CD14-positive monocyte (primary cell): Measurements from ENCODE around the gene CSTPP1. TPM values are rescaled to one million over a fixed set of nuclear protein-coding genes. Genes with fewer than 3 reads are reported as not detected.
"Not testable (repeated sequence)": the region's sequence is repeated elsewhere in the genome, so short reads cannot be mapped to it uniquely, and the experiment has no call there.

Experiments
- DNase-seq, 3 donors: peaks; one replicate each; pipeline ENCODE4 v3.0.0-alpha.2; 2011 to 2022
- H2AFZ ChIP-seq: 2 replicates; pipeline ENCODE4 v1.6.0; 2012; ENCODE audit warnings: mild to moderate bottlenecking, low read depth, low read length, inconsistent platforms; ENCODE audit not compliant: insufficient read depth, poor library complexity, severe bottlenecking
- H3K27ac ChIP-seq, 2 donors: 1 replicate in 1 of 2; 2 replicates in 1 of 2; pipeline ENCODE4 v1.5.1; 2012 to 2013; ENCODE audit warnings: low read length in 2 of 2, control low read depth in 1 of 2, inconsistent platforms in 1 of 2, low read depth in 1 of 2, mild to moderate bottlenecking in 1 of 2
- H3K27me3 ChIP-seq, 2 donors: one replicate each; pipeline versions ENCODE4 v1.6.0 to v1.6.1; 2011 to 2013; ENCODE audit warnings: low read length in 2 of 2; ENCODE audit not compliant: control insufficient read depth in 2 of 2, insufficient read depth in 2 of 2
- H3K36me3 ChIP-seq, 2 donors: replicated peaks in 1 of 2; 1 replicate in 1 of 2; 2 replicates in 1 of 2; pipeline versions ENCODE4 v1.5.1 to v1.6.1; 2012 to 2013; ENCODE audit warnings: low read length in 2 of 2, control low read depth in 1 of 2, inconsistent platforms in 1 of 2, mild to moderate bottlenecking in 1 of 2; ENCODE audit not compliant: insufficient read depth in 2 of 2, control insufficient read depth in 1 of 2
- H3K4me1 ChIP-seq, 2 donors: 1 replicate in 1 of 2; 2 replicates in 1 of 2; pipeline versions ENCODE4 v1.5.1 to v1.6.1; 2012 to 2013; ENCODE audit warnings: low read length in 2 of 2, control low read depth in 1 of 2, inconsistent platforms in 1 of 2, mild to moderate bottlenecking in 1 of 2, moderate library complexity in 1 of 2; ENCODE audit not compliant: insufficient read depth in 2 of 2, control insufficient read depth in 1 of 2
- H3K4me2 ChIP-seq: replicated peaks from 2 replicates; pipeline ENCODE3; 2012; ENCODE audit warnings: low read length, moderate library complexity, mild to moderate bottlenecking; ENCODE audit not compliant: poor library complexity, severe bottlenecking; ENCODE audit errors: extremely low read depth
- H3K4me3 ChIP-seq, 3 experiments: fragments of 200-600 bp in 1 of 3; sonication (generic) in 1 of 3; replicated peaks in 1 of 3; 1 replicate in 2 of 3; 2 replicates in 1 of 3; pipeline ENCODE4 v1.5.1; 2011 to 2013; ENCODE audit warnings: low read length in 3 of 3, mild to moderate bottlenecking in 3 of 3, control low read depth in 2 of 3, low read depth in 2 of 3, inconsistent platforms in 1 of 3, moderate library complexity in 1 of 3
- H3K79me2 ChIP-seq: 2 replicates; pipeline ENCODE4 v1.6.0; 2012; ENCODE audit warnings: mild to moderate bottlenecking, control low read depth, inconsistent platforms, low read length, moderate library complexity; ENCODE audit not compliant: insufficient read depth
- H3K9ac ChIP-seq: 2 replicates; pipeline ENCODE4 v1.6.0; 2017; ENCODE audit warnings: low read length, mild to moderate bottlenecking; ENCODE audit not compliant: insufficient read depth, poor library complexity, severe bottlenecking
- H3K9me3 ChIP-seq, 2 donors: replicated peaks in 1 of 2; 1 replicate in 1 of 2; 2 replicates in 1 of 2; pipeline versions ENCODE4 v1.5.1 to v1.6.1; 2012 to 2013; ENCODE audit warnings: low read length in 2 of 2, control low read depth in 1 of 2; ENCODE audit not compliant: control insufficient read depth in 1 of 2, insufficient read depth in 1 of 2
- H4K20me1 ChIP-seq: 2 replicates; pipeline ENCODE4 v1.6.0; 2012; ENCODE audit warnings: mild to moderate bottlenecking, low read length, control low read depth, moderate library complexity; ENCODE audit not compliant: insufficient read depth
- H3K27ac Mint-ChIP-seq, 7 donors: one replicate each; pipeline ENCODE4 v1.8.0; 2020; ENCODE audit warnings: mild to moderate bottlenecking in 7 of 7, mixed read lengths in 7 of 7, moderate library complexity in 6 of 7, inconsistent platforms in 2 of 7
- H3K27me3 Mint-ChIP-seq, 3 donors: one replicate each; pipeline ENCODE4 v1.8.0; 2021 to 2022; ENCODE audit warnings: low read depth in 3 of 3, mild to moderate bottlenecking in 3 of 3, mixed read lengths in 3 of 3, moderate library complexity in 3 of 3, inconsistent platforms in 1 of 3
- H3K36me3 Mint-ChIP-seq, 2 donors: one replicate each; pipeline ENCODE4 v1.8.0; 2020; ENCODE audit warnings: mixed read lengths in 2 of 2, inconsistent platforms in 1 of 2, mild to moderate bottlenecking in 1 of 2
- H3K4me1 Mint-ChIP-seq: one replicate; pipeline ENCODE4 v1.8.0; 2020; ENCODE audit warnings: mild to moderate bottlenecking, mixed read lengths
- H3K4me3 Mint-ChIP-seq, 2 donors: one replicate each; pipeline ENCODE4 v1.8.0; 2020; ENCODE audit warnings: mild to moderate bottlenecking in 2 of 2, mixed read lengths in 2 of 2, moderate library complexity in 1 of 2
- H3K9me3 Mint-ChIP-seq, 7 donors: one replicate each; pipeline ENCODE4 v1.8.0; 2020 to 2022; ENCODE audit warnings: mixed read lengths in 7 of 7, mild to moderate bottlenecking in 6 of 7, moderate library complexity in 6 of 7, inconsistent platforms in 2 of 7
- CTCF ChIP-seq: fragments of 200-600 bp; IDR thresholded peaks from one replicate; pipeline ENCODE4 v1.8.0; 2022; ENCODE audit warnings: antibody characterized with exemption, mild to moderate bottlenecking
- WGBS: methylation state at CpG from one replicate; pipeline ENCODE4 v1.1.5; 2013; ENCODE audit warnings: missing lambda C conversion rate; ENCODE audit not compliant: insufficient coverage; 5-methylcytosine and 5-hydroxymethylcytosine counted together
- intact Hi-C, 2 donors: fragments of 100-400 bp; cut with micrococcal nuclease; formaldehyde crosslinking; loops; one replicate each; pipeline versions ENCODE4 v1.15.0 to v1.15.1; 2023
- polyA plus RNA-seq, 3 donors: library from polyadenylated mRNA; depleted of rRNA in 1 of 3; unstranded in 2 of 3; stranded (reverse) in 1 of 3; fragments of 300-500 nt in 2 of 3; fragments of >200 nt in 1 of 3; fragmentation: Illumina TruSeq in 2 of 3; gene quantifications; 1 replicate in 2 of 3; 2 replicates in 1 of 3; pipeline ENCODE4 v1.2.3, GENCODE V29; 2012 to 2021

CSTPP1 gene
- polyA plus RNA-seq, 3 donors = 4.5 to 6.5 (median 5.9) TPM

GRCh38 chr11:47207459-47207858 is 270.9 kb downstream of the CSTPP1 start:
- H3K4me1 ChIP-seq = no peaks in the 10 kb centered on the region
- H3K27me3 ChIP-seq = no peaks in the 10 kb centered on the region
- Mint-ChIP-seq H3K9me3 (peaks cover 0 to 4% (median 0%) of the 10 kb centered on the region in 7 donors), H3K27me3 (peaks cover 2 to 9% (median 7%) of the 10 kb centered on the region in 3 donors), H3K4me1 (no peaks in the 10 kb centered on the region), H3K4me3 (no peak overlapping the region), H3K36me3 (no peaks in the 10 kb centered on the region), H3K27ac (no peak overlapping the region)
- TF ChIP-seq CTCF = no peak
- intact Hi-C loops = no loop called here
- no peak overlapping the region for H3K9ac ChIP-seq
- no peak overlapping the region for H3K27ac ChIP-seq
- no peak overlapping the region for H3K4me3 ChIP-seq
- H3K4me2 ChIP-seq = no peak overlapping the region
- H3K79me2 ChIP-seq = no peaks in the 10 kb centered on the region
- H3K9me3 ChIP-seq = no peaks in the 10 kb centered on the region
- no peak overlapping the region for H2AFZ ChIP-seq
- no peaks in the 10 kb centered on the region for H4K20me1 ChIP-seq
- DNase-seq = no peak
- no peaks in the 10 kb centered on the region for H3K36me3 ChIP-seq
- WGBS = 96% methylated on average over 6 of the region's 6 CpGs

GRCh38 chr11:47208008-47208552 is 271.5 kb downstream of the CSTPP1 start:
- H3K9ac ChIP-seq, H3K79me2 ChIP-seq, H3K27me3 ChIP-seq, DNase-seq, H3K4me3 Mint-ChIP-seq, H4K20me1 ChIP-seq, H3K36me3 Mint-ChIP-seq, H3K27ac ChIP-seq, H3K27ac Mint-ChIP-seq, intact Hi-C loops, H3K4me1 ChIP-seq, H3K4me2 ChIP-seq, H3K27me3 Mint-ChIP-seq, H3K36me3 ChIP-seq, H3K4me1 Mint-ChIP-seq, H2AFZ ChIP-seq, H3K4me3 ChIP-seq, H3K9me3 Mint-ChIP-seq, H3K9me3 ChIP-seq: not testable (repeated sequence)
- 95% methylated on average over 10 of the region's 13 CpGs for WGBS
